Hepatocyte (in vitro differentiated cells): ENCODE data around the gene NUDT3. TPM values are rescaled to one million over a fixed set of nuclear protein-coding genes. Genes with fewer than 3 reads are reported as not detected.
"Not testable (repeated sequence)": the region's sequence is repeated elsewhere in the genome, so short reads cannot be mapped to it uniquely, and the experiment has no call there.

Experiments
- DNase-seq: peaks from one replicate; pipeline ENCODE4 v3.0.0-alpha.2; 2016; ENCODE audit warnings: low spot score
- H2AFZ ChIP-seq: fragments of 200-600 bp; sonication (generic); 2 replicates; pipeline ENCODE4 v1.6.0; 2016; ENCODE audit warnings: antibody characterized with exemption, mild to moderate bottlenecking
- H3K27ac ChIP-seq: fragments of 200-600 bp; sonication (generic); 2 replicates; pipeline ENCODE4 v1.5.1; 2016; ENCODE audit warnings: mild to moderate bottlenecking
- H3K27me3 ChIP-seq: fragments of 200-600 bp; sonication (generic); 2 replicates; pipeline ENCODE4 v1.6.1; 2016
- H3K36me3 ChIP-seq: fragments of 200-600 bp; sonication (generic); replicated peaks from 2 replicates; pipeline ENCODE4 v1.5.1; 2016; ENCODE audit warnings: low read depth; ENCODE audit not compliant: insufficient read depth
- H3K4me1 ChIP-seq: fragments of 200-600 bp; sonication (generic); 2 replicates; pipeline ENCODE4 v1.5.1; 2016; ENCODE audit warnings: mild to moderate bottlenecking, moderate library complexity; ENCODE audit not compliant: insufficient read depth
- H3K4me2 ChIP-seq: fragments of 200-600 bp; sonication (generic); 2 replicates; pipeline ENCODE4 v1.6.0; 2016
- H3K4me3 ChIP-seq: fragments of 200-600 bp; sonication (generic); 2 replicates; pipeline ENCODE4 v1.5.1; 2016; ENCODE audit warnings: mild to moderate bottlenecking
- H3K79me2 ChIP-seq: fragments of 200-600 bp; sonication (generic); 2 replicates; pipeline ENCODE4 v1.6.0; 2017; ENCODE audit warnings: mild to moderate bottlenecking
- H3K9me2 ChIP-seq: fragments of 200-600 bp; sonication (generic); replicated peaks from 2 replicates; pipeline ENCODE4 v1.6.0; 2017; ENCODE audit warnings: mild to moderate bottlenecking; ENCODE audit not compliant: insufficient read depth
- H3K9me3 ChIP-seq: fragments of 200-600 bp; sonication (generic); 2 replicates; pipeline ENCODE4 v1.5.1; 2016; ENCODE audit warnings: low read depth, mild to moderate bottlenecking
- H4K20me1 ChIP-seq: fragments of 200-600 bp; sonication (generic); 2 replicates; pipeline ENCODE4 v1.6.0; 2016; ENCODE audit warnings: mild to moderate bottlenecking; ENCODE audit not compliant: insufficient read depth, poor library complexity, severe bottlenecking
- EZH2 ChIP-seq: fragments of 200-600 bp; sonication (generic); IDR thresholded peaks from 2 replicates; pipeline ENCODE4 v1.6.1; 2016; ENCODE audit warnings: antibody characterized with exemption, mild to moderate bottlenecking, borderline replicate concordance
- EZH2phosphoT487 ChIP-seq: fragments of 200-600 bp; sonication (generic); IDR thresholded peaks from one replicate; pipeline ENCODE4 v1.6.1; 2018; ENCODE audit warnings: antibody characterized with exemption, mild to moderate bottlenecking, low read depth, moderate library complexity; ENCODE audit not compliant: unreplicated experiment, severe bottlenecking
- WGBS: methylation state at CpG from one replicate; pipeline ENCODE4 v1.1.6; 2016; ENCODE audit warnings: low lambda C conversion rate; ENCODE audit errors: missing lambda C conversion rate; 5-methylcytosine and 5-hydroxymethylcytosine counted together
- polyA plus RNA-seq: library from polyadenylated mRNA; unstranded; fragments of >200 nt; fragmentation: Nextera tagmentation; extraction: Ambion mirVana; gene quantifications from 2 replicates; pipeline ENCODE4 v1.2.1, GENCODE V29; 2016
- total RNA-seq: library from RNA; depleted of rRNA; stranded (reverse); fragments of >200 nt; gene quantifications from 2 replicates; pipeline ENCODE4 v1.2.3, GENCODE V29; 2014
- TF ChIP-seq, protein P1 (sequence below): fragments of 200-600 bp; sonication (generic); IDR thresholded peaks from 2 replicates; pipeline ENCODE4 v1.5.1; 2016; ENCODE audit warnings: antibody characterized with exemption, mild to moderate bottlenecking; ENCODE audit not compliant: poor library complexity

The NUDT3 gene
- total and polyA plus RNA-seq, 2 experiments from 2014 or later, result 6.2 to 20.4 TPM

DNA sequence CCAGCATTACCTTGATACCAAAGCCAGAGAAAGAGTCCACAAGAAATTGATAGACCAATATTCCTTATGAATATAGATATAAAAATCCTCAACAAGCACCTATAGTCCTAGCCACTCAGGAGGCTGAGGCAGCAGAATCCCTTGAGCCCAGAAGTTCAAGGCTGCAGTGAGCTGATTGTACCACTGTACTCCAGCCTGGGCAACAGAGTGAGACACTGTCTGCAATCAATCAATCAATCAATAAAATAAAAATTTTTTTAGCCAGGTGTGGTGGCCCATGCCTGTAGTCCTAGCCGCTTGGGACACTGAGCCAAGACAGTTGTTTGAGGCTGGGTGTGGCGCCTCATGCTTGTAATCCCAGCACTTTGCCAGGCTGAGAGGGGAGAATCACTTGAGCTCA lies 124.7 kb downstream of the NUDT3 start:
- 93% methylated on average over 2 of the region's 2 CpGs for WGBS
- Histone ChIP-seq H3K4me3 (no peak overlapping the region), H4K20me1 (no peaks in the 10 kb centered on the region), H3K79me2 (no peaks in the 10 kb centered on the region), H3K9me2 (no peaks in the 10 kb centered on the region), H3K27ac (no peak overlapping the region), H3K27me3 (no peaks in the 10 kb centered on the region), H3K36me3 (no peaks in the 10 kb centered on the region), H3K4me2 (no peak overlapping the region), H3K4me1 (no peaks in the 10 kb centered on the region), H2AFZ (no peak overlapping the region), H3K9me3 (no peaks in the 10 kb centered on the region)
- no peak for DNase-seq
- TF ChIP-seq EZH2, result no peak
- TF ChIP-seq, protein P1, sequence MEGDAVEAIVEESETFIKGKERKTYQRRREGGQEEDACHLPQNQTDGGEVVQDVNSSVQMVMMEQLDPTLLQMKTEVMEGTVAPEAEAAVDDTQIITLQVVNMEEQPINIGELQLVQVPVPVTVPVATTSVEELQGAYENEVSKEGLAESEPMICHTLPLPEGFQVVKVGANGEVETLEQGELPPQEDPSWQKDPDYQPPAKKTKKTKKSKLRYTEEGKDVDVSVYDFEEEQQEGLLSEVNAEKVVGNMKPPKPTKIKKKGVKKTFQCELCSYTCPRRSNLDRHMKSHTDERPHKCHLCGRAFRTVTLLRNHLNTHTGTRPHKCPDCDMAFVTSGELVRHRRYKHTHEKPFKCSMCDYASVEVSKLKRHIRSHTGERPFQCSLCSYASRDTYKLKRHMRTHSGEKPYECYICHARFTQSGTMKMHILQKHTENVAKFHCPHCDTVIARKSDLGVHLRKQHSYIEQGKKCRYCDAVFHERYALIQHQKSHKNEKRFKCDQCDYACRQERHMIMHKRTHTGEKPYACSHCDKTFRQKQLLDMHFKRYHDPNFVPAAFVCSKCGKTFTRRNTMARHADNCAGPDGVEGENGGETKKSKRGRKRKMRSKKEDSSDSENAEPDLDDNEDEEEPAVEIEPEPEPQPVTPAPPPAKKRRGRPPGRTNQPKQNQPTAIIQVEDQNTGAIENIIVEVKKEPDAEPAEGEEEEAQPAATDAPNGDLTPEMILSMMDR, result no peak
- TF ChIP-seq EZH2phosphoT487, result no peak

DNA sequence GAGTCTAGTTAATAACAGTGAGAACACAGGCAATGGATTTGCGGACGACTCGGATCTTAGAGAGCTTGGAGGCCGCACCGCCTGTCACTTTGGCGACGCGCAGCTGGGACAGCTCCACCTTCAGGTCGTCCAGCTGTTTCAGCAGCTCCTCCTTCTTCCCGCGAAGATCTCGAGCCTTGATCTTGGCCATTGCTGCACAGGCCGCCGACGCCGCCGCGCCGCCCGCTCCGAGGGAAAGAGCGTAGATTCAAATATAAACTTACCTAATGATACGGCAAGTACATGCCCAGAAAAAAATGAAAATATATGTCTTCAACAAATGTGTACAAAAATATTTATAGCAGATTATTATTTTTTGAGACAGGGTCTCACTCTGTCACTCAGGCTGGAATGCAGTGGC lies 129.0 kb downstream of the NUDT3 start:
- WGBS, result 97% methylated on average over 23 of the region's 23 CpGs
- H3K4me2 ChIP-seq, H3K27ac ChIP-seq, H3K27me3 ChIP-seq, DNase-seq, H3K4me3 ChIP-seq, H4K20me1 ChIP-seq, H3K9me3 ChIP-seq, H2AFZ ChIP-seq, H3K79me2 ChIP-seq, H3K4me1 ChIP-seq, H3K36me3 ChIP-seq, H3K9me2 ChIP-seq: not testable (repeated sequence)

DNA sequence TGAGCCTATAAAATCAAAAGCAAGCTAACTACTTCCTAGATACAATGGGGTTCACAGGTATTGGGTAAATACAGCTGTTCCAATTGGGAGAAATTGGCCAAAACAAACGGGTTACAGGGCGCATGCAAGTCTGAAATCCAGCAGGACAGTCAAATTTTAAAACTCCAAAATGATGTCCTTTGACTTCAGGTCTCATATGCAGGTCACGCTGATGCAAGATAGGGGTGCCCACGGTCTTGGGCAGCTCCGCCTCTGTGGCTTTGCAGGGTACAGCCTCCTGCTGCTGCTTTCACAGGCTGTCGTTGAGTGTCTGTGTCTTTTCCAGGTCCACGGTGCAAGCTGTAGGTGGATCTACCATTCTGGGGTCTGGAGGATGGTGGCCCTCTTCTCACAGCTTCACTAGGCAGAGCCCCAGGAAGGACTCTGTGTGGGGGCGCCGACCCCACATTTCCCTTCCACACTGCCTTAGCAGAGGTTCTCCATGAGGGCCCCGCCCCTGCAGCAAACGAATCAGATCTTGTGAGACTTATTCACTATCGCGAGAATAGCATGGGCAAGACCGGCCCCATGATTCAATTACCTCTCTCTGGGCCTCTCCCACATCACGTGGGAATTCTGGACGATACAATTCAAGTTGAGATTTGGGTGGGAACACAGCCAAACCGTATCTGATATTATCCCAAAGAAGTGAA lies 131.7 kb downstream of the NUDT3 start:
- no peak overlapping the region for H3K4me2 ChIP-seq
- no peaks in the 10 kb centered on the region for H3K4me1 ChIP-seq
- no peaks in the 10 kb centered on the region for H3K79me2 ChIP-seq
- TF ChIP-seq EZH2 (no peak), EZH2phosphoT487 (no peak)
- TF ChIP-seq, protein P1, result no peak
- H3K9me3 ChIP-seq, result no peaks in the 10 kb centered on the region
- no peaks in the 10 kb centered on the region for H3K36me3 ChIP-seq
- no peak overlapping the region for H3K4me3 ChIP-seq
- no peak overlapping the region for H3K27ac ChIP-seq
- no peaks in the 10 kb centered on the region for H4K20me1 ChIP-seq
- WGBS, result 89% methylated on average over 17 of the region's 17 CpGs
- no peak overlapping the region for H2AFZ ChIP-seq
- H3K9me2 ChIP-seq, result no peaks in the 10 kb centered on the region
- no peaks in the 10 kb centered on the region for H3K27me3 ChIP-seq
- no peak for DNase-seq

DNA sequence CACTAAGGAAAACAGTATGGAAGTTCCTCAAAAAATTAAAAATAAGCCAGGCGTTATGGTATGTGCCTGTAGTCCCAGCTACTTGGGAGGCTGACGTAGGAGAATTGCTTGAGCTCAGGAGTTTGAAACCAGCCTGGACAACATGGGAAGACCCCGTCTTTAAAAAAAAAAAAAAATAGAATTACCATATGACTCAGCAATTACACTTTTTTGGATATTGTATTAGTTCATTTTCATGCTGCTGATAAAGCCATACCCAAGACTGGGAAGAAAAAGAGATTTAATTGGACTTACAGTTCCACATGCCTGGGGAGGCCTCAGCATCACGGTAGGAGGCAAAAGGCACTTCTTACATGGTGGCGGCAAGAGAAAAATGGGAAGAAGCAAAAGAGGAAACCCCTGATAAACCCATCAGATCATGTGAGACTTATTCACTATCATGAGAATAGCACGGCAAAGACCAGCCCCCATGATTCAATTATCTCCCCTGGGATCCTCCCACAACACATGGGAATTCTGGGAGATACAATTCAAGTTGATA lies 132.9 kb downstream of the NUDT3 start:
- WGBS, result 91% methylated on average over 6 of the region's 6 CpGs
- no peaks in the 10 kb centered on the region for H3K4me1 ChIP-seq
- no peak for DNase-seq
- H3K4me2 ChIP-seq, result no peak overlapping the region
- no peaks in the 10 kb centered on the region for H3K9me3 ChIP-seq
- no peaks in the 10 kb centered on the region for H3K36me3 ChIP-seq
- no peaks in the 10 kb centered on the region for H3K27me3 ChIP-seq
- H3K9me2 ChIP-seq, result no peaks in the 10 kb centered on the region
- TF ChIP-seq, protein P1, result no peak
- no peak for TF ChIP-seq EZH2phosphoT487
- no peak for TF ChIP-seq EZH2
- no peak overlapping the region for H2AFZ ChIP-seq
- H3K4me3 ChIP-seq, result no peak overlapping the region
- H4K20me1 ChIP-seq, result no peaks in the 10 kb centered on the region
- no peak overlapping the region for H3K27ac ChIP-seq
- no peaks in the 10 kb centered on the region for H3K79me2 ChIP-seq

DNA sequence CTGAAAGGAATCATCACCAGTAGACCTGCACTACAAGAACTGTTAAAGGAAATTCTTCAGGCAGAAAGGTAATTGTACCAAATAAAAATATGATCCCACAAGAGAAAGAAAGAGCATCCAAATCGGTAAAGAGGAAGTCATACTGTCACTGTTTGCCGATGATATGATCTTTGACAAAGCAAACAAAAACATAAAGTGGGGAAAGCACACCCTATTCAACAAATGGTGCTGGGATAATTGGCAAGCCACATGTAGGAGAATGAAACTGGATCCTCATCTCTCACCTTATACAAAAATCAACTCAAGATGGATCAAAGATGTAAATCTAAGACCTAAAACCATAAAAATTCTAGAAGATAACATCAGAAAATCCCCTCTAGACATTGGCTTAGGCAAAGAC lies 140.1 kb downstream of the NUDT3 start:
- H3K9me2 ChIP-seq, H2AFZ ChIP-seq, H3K4me2 ChIP-seq, H3K4me3 ChIP-seq, H3K36me3 ChIP-seq, H3K9me3 ChIP-seq, H3K27ac ChIP-seq, H3K4me1 ChIP-seq, H3K27me3 ChIP-seq, DNase-seq, H4K20me1 ChIP-seq, H3K79me2 ChIP-seq: not testable (repeated sequence)
- WGBS, result 66% methylated on average over 2 of the region's 2 CpGs
